HCT116 (cell line): ENCODE measurements around the gene VTI1A.

ENCODE experiments used
- ATF3 ChIP-seq: IDR thresholded peaks from 2 replicates; pipeline ENCODE4 v1.6.1; 2012
- CTCF ChIP-seq, 3 experiments: fragments of 200-600 bp in 1 of 3; sonication (generic) in 1 of 3; IDR thresholded peaks in 2 of 3; conservative IDR thresholded peaks in 1 of 3; 2 replicates each; pipeline ENCODE4 v1.5.1; 2012 to 2017; ENCODE audit warnings: low read depth in 2 of 3, low read length in 2 of 3, antibody characterized with exemption in 1 of 3, borderline replicate concordance in 1 of 3, control low read depth in 1 of 3, mild to moderate bottlenecking in 1 of 3, mixed read lengths in 1 of 3, mixed run types in 1 of 3, moderate library complexity in 1 of 3; ENCODE audit not compliant: insufficient read depth in 1 of 3
- EZH2 ChIP-seq: fragments of 200-600 bp; sonication (generic); IDR thresholded peaks from 2 replicates; pipeline ENCODE4 v1.6.1; 2017; ENCODE audit warnings: antibody characterized with exemption, mixed run types
- EZH2phosphoT487 ChIP-seq: fragments of 200-600 bp; IDR thresholded peaks from 2 replicates; pipeline ENCODE4 v1.6.1; 2018; ENCODE audit warnings: antibody characterized with exemption, borderline replicate concordance
- FOSL1 ChIP-seq: IDR thresholded peaks from 2 replicates; pipeline ENCODE4 v1.6.1; 2012; ENCODE audit warnings: low read depth
- POLR2A ChIP-seq: IDR thresholded peaks from 2 replicates; pipeline ENCODE4 v1.7.0; 2011; ENCODE audit warnings: borderline replicate concordance; ENCODE audit not compliant: insufficient read depth, insufficient read length; ENCODE audit errors: extremely low read depth
- POLR2AphosphoS5 ChIP-seq: IDR thresholded peaks from 2 replicates; pipeline ENCODE4 v1.6.1; 2011; ENCODE audit warnings: mild to moderate bottlenecking, low read depth, low read length, moderate library complexity
- RAD21 ChIP-seq: IDR thresholded peaks from 2 replicates; pipeline ENCODE4 v1.6.1; 2012; ENCODE audit warnings: low read depth, mild to moderate bottlenecking

- TF ChIP-seq CTCF (IDR thresholded peaks at IDR 0.05 in 2 of 3, conservative IDR thresholded peaks at IDR 0.05 in 1 of 3; ENCODE audit: borderline replicate concordance in 1 of 3, insufficient read depth in 1 of 3, low read depth in 2 of 3, low read length in 2 of 3) (no peak), POLR2A (no peak), POLR2AphosphoS5 (no peak), ATF3 (no peak), EZH2phosphoT487 (no peak), FOSL1 (no peak), RAD21 (no peak), EZH2 (no peak)
Measured at GRCh38 chr10:112841549-112841948, 394.5 kb downstream of the VTI1A start.
